Measurements from ENCODE around the gene SMTNL1.

The SMTNL1 gene

GRCh38 chr11:57536947-57537619 is at the start of gene SMTNL1:
SMTNL1 (plus strand) TSS chr11:57537595; CDS start chr11:57542643, 5,048 bp downstream.
- DNase-seq (ENCODE audit: low spot score) = no peak
- TF ChIP-seq CTCF (IDR thresholded peaks at IDR 0.05; ENCODE audit: extremely low read depth, missing control alignments) = no peak

- no peak for TF ChIP-seq CTCF (IDR thresholded peaks at IDR 0.05; ENCODE audit: extremely low read depth, missing control alignments)
- no peak for DNase-seq (ENCODE audit: low spot score)
Observed at GRCh38 chr11:57487920-57488659, 49.3 kb upstream of the SMTNL1 start.

GRCh38 chr11:57490456-57491248 is 46.7 kb upstream of the SMTNL1 start:
- TF ChIP-seq CTCF (IDR thresholded peaks at IDR 0.05; ENCODE audit: extremely low read depth, missing control alignments) = no peak
- no peak for DNase-seq (ENCODE audit: low spot score)

- peak; percentile 68 for DNase-seq (ENCODE audit: low spot score)
- peak; percentile 51 for TF ChIP-seq CTCF (IDR thresholded peaks at IDR 0.05; ENCODE audit: extremely low read depth, missing control alignments)
Observed at GRCh38 chr11:57491371-57492061, 45.9 kb upstream of the SMTNL1 start.

- peak; percentile 83 for DNase-seq (ENCODE audit: low spot score)
- TF ChIP-seq CTCF (IDR thresholded peaks at IDR 0.05; ENCODE audit: extremely low read depth, missing control alignments) = peak; percentile 95
Observed at GRCh38 chr11:57493507-57494503, 43.6 kb upstream of the SMTNL1 start.

- DNase-seq (ENCODE audit: low spot score) = no peak
- no peak for TF ChIP-seq CTCF (IDR thresholded peaks at IDR 0.05; ENCODE audit: extremely low read depth, missing control alignments)
Observed at GRCh38 chr11:57496109-57496820, 41.1 kb upstream of the SMTNL1 start.

All from GM20000 (cell line).